Measurements from ENCODE around the gene KRTAP10-1. TPM values are rescaled to one million over a fixed set of nuclear protein-coding genes. Genes with fewer than 3 reads are reported as not detected.
"Not testable (repeated sequence)": the region's sequence is repeated elsewhere in the genome, so short reads cannot be mapped to it uniquely, and the experiment has no call there.

KRTAP10-1 gene
- total and polyA plus RNA-seq, 2 of the 8 experiments (the other 6 are each of a cell fraction or from before 2014, with no cell fraction given), result 0.08 TPM; not detected in 1

DNA sequence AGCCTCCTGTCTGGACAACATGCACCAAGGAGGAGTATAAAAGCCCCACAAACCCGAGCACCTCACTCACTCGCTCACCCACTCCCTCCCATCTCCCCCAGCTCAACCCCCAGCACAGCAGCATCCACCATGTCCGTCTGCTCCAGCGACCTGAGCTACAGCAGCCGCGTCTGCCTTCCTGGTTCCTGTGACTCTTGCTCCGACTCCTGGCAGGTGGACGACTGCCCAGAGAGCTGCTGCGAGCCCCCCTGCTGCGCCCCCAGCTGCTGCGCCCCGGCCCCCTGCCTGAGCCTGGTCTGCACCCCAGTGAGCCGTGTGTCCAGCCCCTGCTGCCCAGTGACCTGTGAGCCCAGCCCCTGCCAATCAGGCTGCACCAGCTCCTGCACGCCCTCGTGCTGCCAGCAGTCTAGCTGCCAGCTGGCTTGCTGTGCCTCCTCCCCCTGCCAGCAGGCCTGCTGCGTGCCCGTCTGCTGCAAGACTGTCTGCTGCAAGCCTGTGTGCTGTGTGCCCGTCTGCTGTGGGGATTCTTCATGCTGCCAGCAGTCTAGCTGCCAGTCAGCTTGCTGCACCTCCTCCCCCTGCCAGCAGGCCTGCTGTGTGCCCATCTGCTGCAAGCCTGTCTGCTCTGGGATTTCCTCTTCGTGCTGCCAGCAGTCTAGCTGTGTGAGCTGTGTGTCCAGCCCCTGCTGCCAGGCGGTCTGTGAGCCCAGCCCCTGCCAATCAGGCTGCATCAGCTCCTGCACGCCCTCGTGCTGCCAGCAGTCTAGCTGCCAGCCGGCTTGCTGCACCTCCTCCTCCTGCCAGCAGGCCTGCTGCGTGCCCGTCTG, 33.8 kb upstream of the KRTAP10-1 start, which contains the start of gene KRTAP10-4:
Gene KRTAP10-4 (plus strand): TSS at position 100 of the 827 bp plus-strand sequence. CDS start 30 bp downstream, at position 130.
- not testable (repeated sequence) for H3K27ac ChIP-seq (ENCODE audit: low read depth, low read length); H2BK120ac ChIP-seq (replicated peaks; ENCODE audit: low read depth, low read length); H3K56ac ChIP-seq (replicated peaks; ENCODE audit: insufficient read length, low read depth, low read length); H2AFZ ChIP-seq (ENCODE audit: low read length); H3K4ac ChIP-seq (replicated peaks; ENCODE audit: insufficient read length, low read depth, low read length); H4K5ac ChIP-seq (ENCODE audit: insufficient read length, low read depth, low read length); H3K36me3 ChIP-seq (ENCODE audit: control insufficient read depth in 2 of 4, insufficient read depth in 4 of 4, low read length in 3 of 4); H3K23ac ChIP-seq (ENCODE audit: insufficient read length); H4K91ac ChIP-seq (replicated peaks; ENCODE audit: insufficient read length, low read length); H4K8ac ChIP-seq (ENCODE audit: extremely low read depth, insufficient read depth, low read length); H2BK5ac ChIP-seq (ENCODE audit: low read depth, low read length); FAIRE-seq; H3K4me2 ChIP-seq (ENCODE audit: insufficient read depth in 1 of 2, low read depth in 2 of 2, low read length in 2 of 2); H2AK5ac ChIP-seq (ENCODE audit: low read depth, low read length); H4K20me1 ChIP-seq (replicated peaks in 1 of 2; ENCODE audit: control insufficient read depth in 1 of 2, insufficient read depth in 2 of 2, low read length in 2 of 2); H3K9ac ChIP-seq (replicated peaks in 1 of 4; ENCODE audit: extremely low read depth in 1 of 4, low read depth in 3 of 4, low read length in 3 of 4); H3K18ac ChIP-seq (ENCODE audit: extremely low read depth, low read length); H3K4me3 ChIP-seq (ENCODE audit: extremely low read depth in 1 of 4, insufficient read depth in 2 of 4, low read depth in 3 of 4, low read length in 4 of 4); H3K14ac ChIP-seq (ENCODE audit: insufficient read length); H3K79me1 ChIP-seq (ENCODE audit: low read depth, low read length); H2BK20ac ChIP-seq (ENCODE audit: low read length); H3K4me1 ChIP-seq (replicated peaks in 1 of 4; ENCODE audit: control insufficient read depth in 3 of 4, insufficient read depth in 4 of 4, low read length in 3 of 4); H3K79me2 ChIP-seq (ENCODE audit: control insufficient read depth in 1 of 2, insufficient read depth in 2 of 2, low read length in 2 of 2); H3K23me2 ChIP-seq (ENCODE audit: low read depth, low read length); H3K27me3 ChIP-seq (replicated peaks in 1 of 4; ENCODE audit: control insufficient read depth in 3 of 4, extremely low read depth in 1 of 4, insufficient read depth in 3 of 4, low read length in 3 of 4)
- peaks cover 13% of the 10 kb centered on the region in 2 experiments; a peak in 3 of 4 replicates for H3K9me3 ChIP-seq (ENCODE audit: insufficient read depth in 2 of 2, low read depth in 1 of 2, low read length in 1 of 2)
- DNase-seq (ENCODE audit: low read depth in 1 of 2, low spot score in 2 of 2), result peak in 1 of 2 experiments; percentile 42
- 87% methylated on average over 16 of the region's 25 CpGs; no CpG with 5 or more reads in 1 of the 2 experiments for WGBS, 2 experiments (ENCODE audit: extremely low coverage in 1 of 2, insufficient coverage in 1 of 2, insufficient read length in 1 of 2, insufficient replicate concordance in 2 of 2, low coverage in 1 of 2, low lambda C conversion rate in 2 of 2, missing lambda C conversion rate in 1 of 2)
- POLR2A ChIA-PET (ENCODE audit: partially characterized antibody), result interaction anchor here (0.9 kb wide), 1 partner anchor 121 kb away, joined by 4 read pairs; no protein-coding TSS in a partner anchor
- H2BK15ac ChIP-seq (ENCODE audit: low read length), result 0 out of 2 replicates have a peak within 1 kb of the TSS, but pooled peaks have one; percentile 5
- CTCF ChIA-PET (ENCODE audit: partially characterized antibody), result interaction anchor here (0.7 to 1.7 kb wide), 5 partner anchors 21 to 220 kb away, joined by 3 to 5 read pairs (median 4); no protein-coding TSS in a partner anchor
- H2BK12ac ChIP-seq (ENCODE audit: low read depth, low read length), result 0 out of 2 replicates have a peak within 1 kb of the TSS, but pooled peaks have one; percentile 17

All from H1 (cell line).